AG04450 (cell line): ENCODE data around the gene WNT6. TPM values are rescaled to one million over a fixed set of nuclear protein-coding genes. Genes with fewer than 3 reads are reported as not detected.

Experiments
- CTCF ChIA-PET: fragments of 300-600, 350-600 bp; formaldehyde crosslinking; extraction: SDS; loops from one replicate; lab custom pipeline; 2022; ENCODE audit warnings: antibody characterized with exemption, inconsistent platforms; lab: Charles Lee
- POLR2A ChIA-PET: fragments of 350-600 bp; formaldehyde crosslinking; extraction: SDS; loops from one replicate; lab custom pipeline; 2021; ENCODE audit warnings: antibody characterized with exemption, inconsistent platforms; lab: Yijun Ruan, JAX
- DNase-seq: peaks from one replicate; pipeline ENCODE4 v3.0.0-alpha.2; 2011; ENCODE audit warnings: low read depth, low spot score
- H3K27ac ChIP-seq: one replicate; pipeline ENCODE4 v1.5.1; 2012; ENCODE audit warnings: low read depth, low read length, control low read depth
- H3K27me3 ChIP-seq: one replicate; pipeline ENCODE4 v1.6.0; 2012; ENCODE audit warnings: low read length; ENCODE audit not compliant: control insufficient read depth, insufficient read depth
- H3K4me3 ChIP-seq: 2 replicates; pipeline ENCODE4 v1.5.1; 2011; ENCODE audit warnings: mild to moderate bottlenecking, low read depth, low read length, control low read depth
- H3K9me3 ChIP-seq: 2 replicates; pipeline ENCODE4 v1.5.1; 2012; ENCODE audit warnings: low read length; ENCODE audit not compliant: control insufficient read depth, insufficient read depth
- CTCF ChIP-seq: IDR thresholded peaks from 2 replicates; pipeline ENCODE4 v1.5.1; 2011; ENCODE audit warnings: low read depth, low read length, control low read depth, inconsistent platforms
- polyA minus RNA-seq: library from RNA; depleted of rRNA, polyadenylated mRNA; stranded (reverse); fragments of >200 nt; gene quantifications from 2 replicates; pipeline ENCODE4 v1.2.3, GENCODE V29; 2011; rRNA and poly(A)+ RNA removed
- polyA plus RNA-seq: library from polyadenylated mRNA; depleted of rRNA; stranded (reverse); fragments of >200 nt; gene quantifications from 2 replicates; pipeline ENCODE4 v1.2.3, GENCODE V29; 2011; rRNA removed

Gene WNT6
- polyA plus RNA-seq (not detected in 2 replicates), polyA minus RNA-seq (not detected in 2 replicates)

- Histone ChIP-seq H3K27me3 (peaks cover 78% of the 10 kb centered on the region), H3K27ac (no peak within 1 kb of the TSS)
- POLR2A ChIA-PET: interaction anchor here (0.7 kb wide), 1 partner anchor 121 kb away, joined by 3 read pairs; no protein-coding TSS in a partner anchor
Observed at GRCh38 chr2:218859556-218859987, at the start of gene WNT6. TSS of gene WNT6 (plus strand) at chr2:218859805. CDS start at chr2:218860038, 233 bp downstream.

GRCh38 chr2:218810256-218810655, 49.3 kb upstream of the WNT6 start:
- Histone ChIP-seq H3K4me3 (no peak overlapping the region), H3K27me3 (no peaks in the 10 kb centered on the region), H3K27ac (no peak overlapping the region), H3K9me3 (no peaks in the 10 kb centered on the region; the same call in 1 of the 2 replicates)
- ChIA-PET POLR2A (no interaction called here), CTCF (interaction anchor here (0.7 to 3.1 kb wide), 4 partner anchors 37 to 170 kb away, joined by 4 to 15 read pairs (median 4); no protein-coding TSS in a partner anchor)
- DNase-seq: peak; percentile 15
- no peak for TF ChIP-seq CTCF

More at GRCh38 chr2:218859556-218859987, at the start of gene WNT6:
- Histone ChIP-seq H3K9me3 (peaks cover 9% of the 10 kb centered on the region), H3K4me3 (no peak within 1 kb of the TSS)
- TF ChIP-seq CTCF: no peak
- CTCF ChIA-PET: interaction anchor here (1.8 kb wide), 2 partner anchors 12 to 17 kb away, joined by 6 to 12 read pairs; no protein-coding TSS in a partner anchor
- DNase-seq: no peak

GRCh38 chr2:218811382-218811781, 48.2 kb upstream of the WNT6 start:
- POLR2A ChIA-PET: no interaction called here

GRCh38 chr2:218812096-218812815, 47.3 kb upstream of the WNT6 start:
- CTCF ChIA-PET: interaction anchor here (1.4 kb wide), 1 partner anchor 64 kb away, joined by 4 read pairs; no protein-coding TSS in a partner anchor

More at GRCh38 chr2:218811382-218811781, 48.2 kb upstream of the WNT6 start:
- no peak for DNase-seq
- Histone ChIP-seq H3K9me3 (no peaks in the 10 kb centered on the region; the same call in 1 of the 2 replicates), H3K27me3 (no peaks in the 10 kb centered on the region), H3K4me3 (no peak overlapping the region), H3K27ac (no peak overlapping the region)
- CTCF ChIA-PET: interaction anchor here (3.1 kb wide), 1 partner anchor 36 kb away, joined by 15 read pairs; no protein-coding TSS in a partner anchor
- TF ChIP-seq CTCF: no peak

More at GRCh38 chr2:218812096-218812815, 47.3 kb upstream of the WNT6 start:
- POLR2A ChIA-PET: no interaction called here
- TF ChIP-seq CTCF: no peak
- no peak overlapping the region for H3K27ac ChIP-seq
- no peaks in the 10 kb centered on the region for H3K27me3 ChIP-seq
- no peak overlapping the region for H3K4me3 ChIP-seq
- H3K9me3 ChIP-seq: no peaks in the 10 kb centered on the region; the same call in 1 of the 2 replicates
- DNase-seq: no peak
